ENCODE results near the gene SPAG17.

DNA sequence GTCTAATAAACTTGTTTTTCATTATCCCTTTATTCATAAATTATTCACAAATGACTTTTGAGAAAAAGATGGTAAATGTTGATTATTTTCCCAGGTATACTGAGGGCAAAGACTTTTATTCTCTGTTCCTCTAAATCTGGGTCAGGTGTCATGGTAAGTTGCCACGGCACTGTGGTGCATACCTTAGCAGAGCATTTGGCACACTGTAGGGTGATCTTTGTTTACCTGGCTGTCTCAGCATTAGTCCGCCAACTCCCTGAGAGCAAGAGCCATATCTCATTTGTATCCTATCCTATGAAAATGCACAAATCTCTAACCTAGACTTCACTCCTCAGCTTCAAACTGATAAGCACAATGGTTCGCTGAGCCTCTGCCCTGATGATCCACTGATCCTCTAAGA is 280.5 kb downstream of the SPAG17 start:
- TF ChIP-seq CTCF (IDR thresholded peaks at IDR 0.05) (no peak), POLR2A (IDR thresholded peaks at IDR 0.05) (no peak)

Measured in Peyer's patch (tissue), 4 donors.